M059J (cell line): ENCODE results near the gene HTR2B. TPM values are rescaled to one million over a fixed set of nuclear protein-coding genes. Genes with fewer than 3 reads are reported as not detected.
"Not testable (repeated sequence)": the region's sequence is repeated elsewhere in the genome, so short reads cannot be mapped to it uniquely, and the experiment has no call there.

ENCODE experiments used
- DNase-seq: peaks from one replicate; pipeline ENCODE4 v3.0.0-alpha.2; 2012; ENCODE audit warnings: low read depth
- total RNA-seq: library from RNA; depleted of rRNA; stranded (reverse); fragments of >200 nt; shearing (Covaris generic); gene quantifications from 2 replicates; pipeline ENCODE4 v1.2.3, GENCODE V29; 2014; rRNA removed

HTR2B gene
- total RNA-seq, 1 experiment from 2014 or later, result not detected

GRCh38 chr2:231093933-231094332, 30.9 kb downstream of the HTR2B start:
- no peak for DNase-seq

GRCh38 chr2:231088754-231089153, 36.1 kb downstream of the HTR2B start:
- DNase-seq, result no peak

DNA sequence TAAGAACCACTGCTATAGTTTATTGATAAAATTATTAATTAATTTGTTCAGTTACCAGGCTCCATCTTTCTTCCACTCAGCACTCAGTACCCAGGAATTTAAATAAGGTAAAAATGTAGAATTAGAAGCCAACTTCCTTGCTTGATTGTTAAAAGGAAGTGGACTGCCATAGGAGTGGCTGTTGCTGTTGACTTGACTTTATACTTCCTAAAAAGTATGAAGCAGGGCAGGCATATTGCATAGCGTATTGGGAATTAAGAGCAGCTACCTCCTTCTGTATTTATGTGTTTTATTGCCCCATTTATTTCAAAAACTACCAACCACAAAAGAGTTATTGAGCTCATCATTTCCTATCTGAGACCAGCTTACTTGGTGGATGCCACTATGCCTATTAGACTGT, 40.3 kb downstream of the HTR2B start:
- DNase-seq, result no peak

GRCh38 chr2:231069379-231070054, 55.3 kb downstream of the HTR2B start:
- no peak for DNase-seq

DNA sequence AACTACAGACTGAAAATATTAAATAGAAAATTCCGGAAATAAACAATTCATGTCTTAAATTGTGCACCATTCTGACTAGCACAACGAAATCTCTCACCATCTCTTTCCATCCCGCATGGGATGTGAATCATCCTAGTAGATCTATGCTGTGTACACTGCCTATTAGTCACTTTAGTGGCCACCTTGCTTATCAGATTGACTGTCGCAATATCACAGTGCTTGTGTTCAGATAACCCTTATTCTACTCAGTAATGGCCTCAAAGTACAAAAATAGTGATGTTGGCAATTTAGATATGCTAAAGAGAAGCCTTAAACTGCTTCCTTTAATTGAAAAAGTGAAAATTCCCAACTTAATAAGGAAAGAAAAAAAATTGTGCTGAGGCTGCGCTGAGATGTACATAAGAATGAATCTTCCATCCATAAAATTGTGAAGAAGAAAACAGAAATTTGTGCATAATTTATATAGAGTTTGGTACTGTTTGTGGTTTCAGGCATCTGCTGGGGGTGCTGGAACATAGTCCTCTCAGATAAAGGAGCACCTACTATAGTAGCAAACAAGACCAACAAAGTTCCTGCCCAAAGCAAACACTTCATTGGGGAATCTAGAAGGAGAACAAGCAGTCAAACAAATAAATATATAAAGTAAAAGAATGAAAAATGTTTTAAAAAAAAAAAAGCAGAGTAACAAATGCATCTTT, 56.2 kb downstream of the HTR2B start:
- peak; percentile 76 for DNase-seq

DNA sequence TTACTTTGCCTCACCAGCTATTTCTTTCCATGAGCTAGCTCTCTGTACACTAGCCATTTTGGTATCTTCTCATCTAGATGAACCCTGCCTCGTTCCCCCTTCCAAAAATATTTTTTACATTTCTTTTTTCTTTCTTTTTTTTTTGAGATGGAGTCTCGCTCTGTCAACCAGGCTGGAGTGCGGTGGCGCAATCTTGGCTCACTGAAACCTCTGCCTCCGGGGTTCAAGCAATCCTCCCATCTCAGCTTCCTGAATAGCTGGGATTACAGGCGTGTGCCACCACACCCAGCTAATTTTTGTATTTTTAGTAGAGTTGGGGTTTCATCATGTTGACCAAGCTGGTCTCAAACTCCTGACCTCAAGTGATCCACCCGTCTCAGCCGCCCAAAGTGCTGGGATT, 57.3 kb downstream of the HTR2B start:
- not testable (repeated sequence) for DNase-seq

DNA sequence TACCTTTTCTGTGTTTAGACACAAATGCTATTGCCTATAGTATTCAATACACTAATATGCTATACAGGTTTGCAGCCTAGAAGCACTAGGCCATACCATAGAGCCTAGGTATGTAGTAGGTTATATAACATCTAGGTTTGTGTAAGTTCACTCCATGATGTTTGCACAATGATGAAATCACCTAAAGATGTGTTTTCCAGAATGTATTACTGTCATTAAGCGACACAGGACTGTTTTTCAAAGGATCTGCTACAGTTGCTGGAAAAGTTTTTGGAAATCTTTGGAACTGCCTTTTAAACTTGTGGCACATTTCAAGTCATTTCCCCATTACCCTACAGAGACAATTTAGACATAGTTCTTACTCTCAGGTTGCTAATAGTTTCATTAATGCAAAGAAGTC, 58.9 kb downstream of the HTR2B start:
- no peak for DNase-seq

GRCh38 chr2:231063347-231063746, 61.5 kb downstream of the HTR2B start:
- no peak for DNase-seq

DNA sequence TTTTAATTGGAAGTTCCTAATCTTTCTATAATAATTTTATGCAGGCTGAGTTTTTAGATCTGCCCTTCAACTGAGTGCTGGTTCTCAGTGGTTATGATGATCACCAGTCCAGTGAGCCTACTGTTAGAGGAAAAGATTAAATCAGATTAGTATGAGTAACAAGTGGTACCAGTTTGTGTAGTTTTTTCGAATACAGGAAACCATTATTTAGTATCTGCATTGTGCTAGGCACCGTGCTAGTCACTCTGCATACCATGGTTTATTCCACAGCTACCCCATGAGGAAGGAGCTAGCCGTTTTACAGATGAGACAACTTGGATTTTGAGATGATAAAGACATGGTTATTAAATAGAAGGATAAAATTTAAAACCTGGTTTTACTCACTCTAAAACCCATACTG, 62.1 kb downstream of the HTR2B start:
- no peak for DNase-seq

- DNase-seq, result no peak
These were observed 65.1 kb downstream of the HTR2B start for GRCh38 chr2:231059756-231060155.

- peak; percentile 46 for DNase-seq
These were observed 65.9 kb downstream of the HTR2B start for GRCh38 chr2:231058761-231059550.

Other genes with a start within 250 kb of the HTR2B start
- gene GPR55, start 199.8 kb downstream of the HTR2B start, total RNA-seq, result 0.79 TPM in 1 of 2 replicates, not detected in the other
- gene SPATA3, start 128.9 kb downstream of the HTR2B start, total RNA-seq, result not detected in 2 replicates
- 1.1 and 1.6 TPM in 2 replicates for gene C2orf72, start 87.5 kb downstream of the HTR2B start, total RNA-seq
- 81.2 and 109 TPM in 2 replicates for gene PSMD1, start 68.2 kb downstream of the HTR2B start, total RNA-seq
- gene ARMC9, start 73.6 kb upstream of the HTR2B start, total RNA-seq, result 48.5 and 68.2 TPM in 2 replicates